ENCODE results near the gene DMD. TPM values are rescaled to one million over a fixed set of nuclear protein-coding genes. Genes with fewer than 3 reads are reported as not detected.

The DMD gene
- total and polyA plus RNA-seq, 4 donors: 3.9 to 73.8 (median 11.2) TPM

DNA sequence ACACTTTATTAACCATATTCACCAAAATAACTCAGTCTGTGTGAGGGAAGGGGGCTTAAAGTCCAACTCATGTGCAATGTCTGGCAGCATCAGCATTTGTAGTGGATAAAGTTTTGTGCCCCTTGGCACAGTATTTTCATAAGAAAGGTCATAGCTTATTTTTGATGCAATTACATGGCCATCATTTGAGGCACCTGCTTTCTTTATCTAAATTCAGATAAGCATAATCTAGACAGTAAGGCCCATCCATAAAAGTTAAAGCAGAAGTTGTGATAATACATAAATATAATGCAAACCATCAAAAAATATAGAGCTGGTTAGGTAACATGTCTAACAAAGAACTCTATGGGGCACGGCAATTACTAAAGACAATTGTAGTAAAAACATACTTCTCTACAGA, 763.7 kb downstream of the DMD start:
- no peak overlapping the region for H3K9ac ChIP-seq (ENCODE audit: insufficient read depth in 1 of 2, low read length in 2 of 2)
- DNase-seq: no peak
- WGBS, 2 donors: 85 to 93% methylated on average over 1 of the region's 1 CpG
- no peaks in the 10 kb centered on the region for H3K4me1 ChIP-seq (ENCODE audit: control insufficient read depth in 5 of 5, insufficient read depth in 5 of 5, low read length in 5 of 5)
- ATAC-seq (ENCODE audit: insufficient read depth, low FRiP score): no peak
- peaks cover 0 to 2% (median 0%) of the 10 kb centered on the region in 4 donors for H3K36me3 ChIP-seq (ENCODE audit: control insufficient read depth in 4 of 4, insufficient read depth in 4 of 4, low read length in 4 of 4)
- no peak overlapping the region for H3K4me3 ChIP-seq
- no peaks in the 10 kb centered on the region for H3K9me3 ChIP-seq (ENCODE audit: control insufficient read depth in 4 of 4, insufficient read depth in 3 of 4, low read length in 3 of 4)
- H3K27ac ChIP-seq (ENCODE audit: low read depth in 1 of 2, low read length in 1 of 2): no peak overlapping the region
- peaks cover 0 to 11% (median 3%) of the 10 kb centered on the region in 3 donors for H3K27me3 ChIP-seq (ENCODE audit: control insufficient read depth in 3 of 3, insufficient read depth in 3 of 3, low read length in 2 of 3)
- no peak for TF ChIP-seq CTCF (IDR thresholded peaks at IDR 0.05; ENCODE audit: control extremely low read depth, extremely low read depth)

GRCh38 chrX:32443841-32444240, 767.5 kb downstream of the DMD start:
- WGBS, 2 donors: 87 to 88% methylated on average over 2 of the region's 2 CpGs
- no peak for TF ChIP-seq CTCF (IDR thresholded peaks at IDR 0.05; ENCODE audit: control extremely low read depth, extremely low read depth)

GRCh38 chrX:32421266-32421665, 790.1 kb downstream of the DMD start:
- Histone ChIP-seq H3K27me3 (ENCODE audit: control insufficient read depth in 3 of 3, insufficient read depth in 3 of 3, low read length in 2 of 3) (no peaks in the 10 kb centered on the region), H3K4me1 (ENCODE audit: control insufficient read depth in 5 of 5, insufficient read depth in 5 of 5, low read length in 5 of 5) (no peaks in the 10 kb centered on the region), H3K9me3 (ENCODE audit: control insufficient read depth in 4 of 4, insufficient read depth in 3 of 4, low read length in 3 of 4) (no peaks in the 10 kb centered on the region), H3K36me3 (ENCODE audit: control insufficient read depth in 4 of 4, insufficient read depth in 4 of 4, low read length in 4 of 4) (no peaks in the 10 kb centered on the region), H3K9ac (ENCODE audit: insufficient read depth in 1 of 2, low read length in 2 of 2) (no peak overlapping the region), H3K4me3 (no peak overlapping the region), H3K27ac (ENCODE audit: low read depth in 1 of 2, low read length in 1 of 2) (no peak overlapping the region)
- WGBS, 2 donors: 51 to 69% methylated on average over 3 of the region's 3 CpGs
- ATAC-seq (ENCODE audit: insufficient read depth, low FRiP score) (no peak), DNase-seq (no peak)
- no peak for TF ChIP-seq CTCF (IDR thresholded peaks at IDR 0.05; ENCODE audit: control extremely low read depth, extremely low read depth)

More at GRCh38 chrX:32443841-32444240, 767.5 kb downstream of the DMD start:
- Histone ChIP-seq H3K36me3 (ENCODE audit: control insufficient read depth in 4 of 4, insufficient read depth in 4 of 4, low read length in 4 of 4) (no peaks in the 10 kb centered on the region), H3K4me1 (ENCODE audit: control insufficient read depth in 5 of 5, insufficient read depth in 5 of 5, low read length in 5 of 5) (no peaks in the 10 kb centered on the region), H3K4me3 (no peak overlapping the region), H3K9ac (ENCODE audit: insufficient read depth in 1 of 2, low read length in 2 of 2) (no peak overlapping the region), H3K27me3 (ENCODE audit: control insufficient read depth in 3 of 3, insufficient read depth in 3 of 3, low read length in 2 of 3) (peaks cover 0 to 6% (median 6%) of the 10 kb centered on the region in 3 donors), H3K9me3 (ENCODE audit: control insufficient read depth in 4 of 4, insufficient read depth in 3 of 4, low read length in 3 of 4) (no peaks in the 10 kb centered on the region), H3K27ac (ENCODE audit: low read depth in 1 of 2, low read length in 1 of 2) (no peak overlapping the region)
- ATAC-seq (ENCODE audit: insufficient read depth, low FRiP score) (no peak), DNase-seq (no peak)

DNA sequence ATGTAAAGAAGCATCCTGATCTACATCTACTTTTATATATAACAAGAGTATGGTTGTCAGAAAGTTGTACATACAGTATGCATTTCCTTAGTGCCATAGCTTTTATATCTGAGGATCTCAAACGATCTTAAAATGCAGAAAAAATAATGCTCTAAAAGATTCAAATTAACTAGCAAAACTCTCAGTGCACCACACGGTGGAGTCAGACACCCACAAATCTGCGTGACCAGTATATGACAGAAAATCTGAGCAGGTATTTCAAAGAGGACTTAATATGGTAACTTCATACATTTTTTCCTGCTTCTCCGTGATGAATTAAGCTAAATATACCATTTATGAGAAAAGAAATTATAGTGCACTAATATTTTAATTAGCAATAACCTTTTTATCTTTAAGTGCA, 803.0 kb downstream of the DMD start:
- DNase-seq (peak; percentile 21 to 52 (median 45)), ATAC-seq (ENCODE audit: insufficient read depth, low FRiP score) (no peak)
- no peak for TF ChIP-seq CTCF (IDR thresholded peaks at IDR 0.05; ENCODE audit: control extremely low read depth, extremely low read depth)
- H3K27me3 ChIP-seq (ENCODE audit: control insufficient read depth in 3 of 3, insufficient read depth in 3 of 3, low read length in 2 of 3): peaks cover 0 to 8% (median 0%) of the 10 kb centered on the region in 3 donors
- 36 to 41% methylated on average over 4 of the region's 4 CpGs for WGBS, 2 donors
- no peak overlapping the region for H3K9ac ChIP-seq (ENCODE audit: insufficient read depth in 1 of 2, low read length in 2 of 2)
- H3K27ac ChIP-seq (ENCODE audit: low read depth in 1 of 2, low read length in 1 of 2): no peak overlapping the region
- no peaks in the 10 kb centered on the region for H3K9me3 ChIP-seq (ENCODE audit: control insufficient read depth in 4 of 4, insufficient read depth in 3 of 4, low read length in 3 of 4)
- no peak overlapping the region for H3K4me3 ChIP-seq
- H3K4me1 ChIP-seq (ENCODE audit: control insufficient read depth in 5 of 5, insufficient read depth in 5 of 5, low read length in 5 of 5): no peaks in the 10 kb centered on the region
- H3K36me3 ChIP-seq (ENCODE audit: control insufficient read depth in 4 of 4, insufficient read depth in 4 of 4, low read length in 4 of 4): no peaks in the 10 kb centered on the region

All from lung (tissue), 12 donors.